ENCODE results near the gene TRMU. TPM values are rescaled to one million over a fixed set of nuclear protein-coding genes. Genes with fewer than 3 reads are reported as not detected.

Gene TRMU
- total and polyA plus RNA-seq, 4 donors = 14.3 to 34.4 (median 18.6) TPM

DNA sequence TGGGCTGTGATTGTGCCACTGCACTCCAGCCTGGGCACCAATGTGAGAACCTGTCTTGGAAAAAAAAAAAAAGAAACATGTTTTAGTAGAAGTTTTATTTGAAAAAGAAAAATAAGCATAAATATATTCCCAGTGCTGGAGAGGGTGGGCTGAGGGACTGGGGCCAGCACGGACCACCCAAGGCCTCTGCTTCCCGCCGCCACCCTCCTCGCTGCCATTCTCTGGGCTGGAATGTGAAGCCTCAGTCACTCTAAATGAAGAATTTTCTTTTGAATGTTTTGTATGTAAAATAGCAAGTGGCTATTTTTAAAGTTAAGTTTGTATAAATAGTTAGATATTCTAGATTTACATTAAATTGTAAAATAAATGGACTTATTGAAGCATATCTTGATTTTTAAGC lies 5.1 kb upstream of the TRMU start:
- Histone ChIP-seq H3K27ac (ENCODE audit: low read depth in 1 of 2, low read length in 2 of 2) (no peak overlapping the region), H3K9me3 (ENCODE audit: control insufficient read depth in 4 of 4, low read length in 3 of 4) (no peaks in the 10 kb centered on the region), H3K36me3 (ENCODE audit: control insufficient read depth in 4 of 4, insufficient read depth in 3 of 4, low read depth in 1 of 4, low read length in 3 of 4) (no peaks in the 10 kb centered on the region), H3K9ac (ENCODE audit: low read depth in 1 of 2, low read length in 2 of 2) (no peak overlapping the region), H3K4me3 (ENCODE audit: low read depth in 1 of 3, low read length in 3 of 3) (no peak overlapping the region), H3K4me1 (ENCODE audit: control insufficient read depth in 4 of 4, insufficient read depth in 4 of 4, low read length in 3 of 4) (no peaks in the 10 kb centered on the region), H3K27me3 (ENCODE audit: control insufficient read depth in 4 of 4, insufficient read depth in 4 of 4, low read length in 3 of 4) (no peaks in the 10 kb centered on the region)
- TF ChIP-seq, protein P1, sequence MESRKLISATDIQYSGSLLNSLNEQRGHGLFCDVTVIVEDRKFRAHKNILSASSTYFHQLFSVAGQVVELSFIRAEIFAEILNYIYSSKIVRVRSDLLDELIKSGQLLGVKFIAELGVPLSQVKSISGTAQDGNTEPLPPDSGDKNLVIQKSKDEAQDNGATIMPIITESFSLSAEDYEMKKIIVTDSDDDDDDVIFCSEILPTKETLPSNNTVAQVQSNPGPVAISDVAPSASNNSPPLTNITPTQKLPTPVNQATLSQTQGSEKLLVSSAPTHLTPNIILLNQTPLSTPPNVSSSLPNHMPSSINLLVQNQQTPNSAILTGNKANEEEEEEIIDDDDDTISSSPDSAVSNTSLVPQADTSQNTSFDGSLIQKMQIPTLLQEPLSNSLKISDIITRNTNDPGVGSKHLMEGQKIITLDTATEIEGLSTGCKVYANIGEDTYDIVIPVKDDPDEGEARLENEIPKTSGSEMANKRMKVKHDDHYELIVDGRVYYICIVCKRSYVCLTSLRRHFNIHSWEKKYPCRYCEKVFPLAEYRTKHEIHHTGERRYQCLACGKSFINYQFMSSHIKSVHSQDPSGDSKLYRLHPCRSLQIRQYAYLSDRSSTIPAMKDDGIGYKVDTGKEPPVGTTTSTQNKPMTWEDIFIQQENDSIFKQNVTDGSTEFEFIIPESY (IDR thresholded peaks at IDR 0.05) = no peak
- no peak for TF ChIP-seq JUND (IDR thresholded peaks at IDR 0.05)
- TF ChIP-seq GABPA (IDR thresholded peaks at IDR 0.05 in 1 of 2, conservative IDR thresholded peaks at IDR 0.05 in 1 of 2) = no peak
- TF ChIP-seq FOXA1 (IDR thresholded peaks at IDR 0.05) = no peak
- no peak for TF ChIP-seq YY1 (IDR thresholded peaks at IDR 0.05)
- TF ChIP-seq, protein P2, sequence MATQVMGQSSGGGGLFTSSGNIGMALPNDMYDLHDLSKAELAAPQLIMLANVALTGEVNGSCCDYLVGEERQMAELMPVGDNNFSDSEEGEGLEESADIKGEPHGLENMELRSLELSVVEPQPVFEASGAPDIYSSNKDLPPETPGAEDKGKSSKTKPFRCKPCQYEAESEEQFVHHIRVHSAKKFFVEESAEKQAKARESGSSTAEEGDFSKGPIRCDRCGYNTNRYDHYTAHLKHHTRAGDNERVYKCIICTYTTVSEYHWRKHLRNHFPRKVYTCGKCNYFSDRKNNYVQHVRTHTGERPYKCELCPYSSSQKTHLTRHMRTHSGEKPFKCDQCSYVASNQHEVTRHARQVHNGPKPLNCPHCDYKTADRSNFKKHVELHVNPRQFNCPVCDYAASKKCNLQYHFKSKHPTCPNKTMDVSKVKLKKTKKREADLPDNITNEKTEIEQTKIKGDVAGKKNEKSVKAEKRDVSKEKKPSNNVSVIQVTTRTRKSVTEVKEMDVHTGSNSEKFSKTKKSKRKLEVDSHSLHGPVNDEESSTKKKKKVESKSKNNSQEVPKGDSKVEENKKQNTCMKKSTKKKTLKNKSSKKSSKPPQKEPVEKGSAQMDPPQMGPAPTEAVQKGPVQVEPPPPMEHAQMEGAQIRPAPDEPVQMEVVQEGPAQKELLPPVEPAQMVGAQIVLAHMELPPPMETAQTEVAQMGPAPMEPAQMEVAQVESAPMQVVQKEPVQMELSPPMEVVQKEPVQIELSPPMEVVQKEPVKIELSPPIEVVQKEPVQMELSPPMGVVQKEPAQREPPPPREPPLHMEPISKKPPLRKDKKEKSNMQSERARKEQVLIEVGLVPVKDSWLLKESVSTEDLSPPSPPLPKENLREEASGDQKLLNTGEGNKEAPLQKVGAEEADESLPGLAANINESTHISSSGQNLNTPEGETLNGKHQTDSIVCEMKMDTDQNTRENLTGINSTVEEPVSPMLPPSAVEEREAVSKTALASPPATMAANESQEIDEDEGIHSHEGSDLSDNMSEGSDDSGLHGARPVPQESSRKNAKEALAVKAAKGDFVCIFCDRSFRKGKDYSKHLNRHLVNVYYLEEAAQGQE (IDR thresholded peaks at IDR 0.05) = no peak
- no peak for TF ChIP-seq NR2F2 (IDR thresholded peaks at IDR 0.05)
- TF ChIP-seq, protein P3, sequence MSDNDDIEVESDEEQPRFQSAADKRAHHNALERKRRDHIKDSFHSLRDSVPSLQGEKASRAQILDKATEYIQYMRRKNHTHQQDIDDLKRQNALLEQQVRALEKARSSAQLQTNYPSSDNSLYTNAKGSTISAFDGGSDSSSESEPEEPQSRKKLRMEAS (IDR thresholded peaks at IDR 0.05) = no peak
- TF ChIP-seq SP1 (IDR thresholded peaks at IDR 0.05) = no peak
- TF ChIP-seq EGR1 (IDR thresholded peaks at IDR 0.05; ENCODE audit: low read depth in 2 of 2) = no peak
- TF ChIP-seq TAF1 (conservative IDR thresholded peaks at IDR 0.05) = no peak
- TF ChIP-seq, protein P4, sequence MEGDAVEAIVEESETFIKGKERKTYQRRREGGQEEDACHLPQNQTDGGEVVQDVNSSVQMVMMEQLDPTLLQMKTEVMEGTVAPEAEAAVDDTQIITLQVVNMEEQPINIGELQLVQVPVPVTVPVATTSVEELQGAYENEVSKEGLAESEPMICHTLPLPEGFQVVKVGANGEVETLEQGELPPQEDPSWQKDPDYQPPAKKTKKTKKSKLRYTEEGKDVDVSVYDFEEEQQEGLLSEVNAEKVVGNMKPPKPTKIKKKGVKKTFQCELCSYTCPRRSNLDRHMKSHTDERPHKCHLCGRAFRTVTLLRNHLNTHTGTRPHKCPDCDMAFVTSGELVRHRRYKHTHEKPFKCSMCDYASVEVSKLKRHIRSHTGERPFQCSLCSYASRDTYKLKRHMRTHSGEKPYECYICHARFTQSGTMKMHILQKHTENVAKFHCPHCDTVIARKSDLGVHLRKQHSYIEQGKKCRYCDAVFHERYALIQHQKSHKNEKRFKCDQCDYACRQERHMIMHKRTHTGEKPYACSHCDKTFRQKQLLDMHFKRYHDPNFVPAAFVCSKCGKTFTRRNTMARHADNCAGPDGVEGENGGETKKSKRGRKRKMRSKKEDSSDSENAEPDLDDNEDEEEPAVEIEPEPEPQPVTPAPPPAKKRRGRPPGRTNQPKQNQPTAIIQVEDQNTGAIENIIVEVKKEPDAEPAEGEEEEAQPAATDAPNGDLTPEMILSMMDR (IDR thresholded peaks at IDR 0.05; ENCODE audit: low read depth, low read length, missing input control) = no peak
- TF ChIP-seq, protein P5, sequence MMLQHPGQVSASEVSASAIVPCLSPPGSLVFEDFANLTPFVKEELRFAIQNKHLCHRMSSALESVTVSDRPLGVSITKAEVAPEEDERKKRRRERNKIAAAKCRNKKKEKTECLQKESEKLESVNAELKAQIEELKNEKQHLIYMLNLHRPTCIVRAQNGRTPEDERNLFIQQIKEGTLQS (IDR thresholded peaks at IDR 0.05) = no peak
- TF ChIP-seq HNF4G (IDR thresholded peaks at IDR 0.05) = no peak
- no peak for TF ChIP-seq HNF4A (conservative IDR thresholded peaks at IDR 0.05)
- no peak for TF ChIP-seq FOXA2 (IDR thresholded peaks at IDR 0.05)
- TF ChIP-seq RXRA (IDR thresholded peaks at IDR 0.05) = no peak
- no peak for TF ChIP-seq RAD21 (IDR thresholded peaks at IDR 0.05)
- over 99% methylated on average over 4 of the region's 4 CpGs for WGBS
- no peak for DNase-seq (ENCODE audit: low spot score)

Measured in liver (tissue), 9 donors.